Ascending aorta (tissue), 2 donors: Measurements from ENCODE around the gene DNER. TPM values are rescaled to one million over a fixed set of nuclear protein-coding genes. Genes with fewer than 3 reads are reported as not detected.
"Not testable (repeated sequence)": the region's sequence is repeated elsewhere in the genome, so short reads cannot be mapped to it uniquely, and the experiment has no call there.

Experiments used
- DNase-seq, 2 donors: peaks; one replicate each; pipeline ENCODE4 v3.0.0-alpha.2; 2019; ENCODE audit warnings: low spot score in 2 of 2
- H3K27ac ChIP-seq, 2 donors: fragments of 200-600 bp; sonication (generic); one replicate each; pipeline ENCODE4 v1.5.1; 2016 to 2017; ENCODE audit warnings: mild to moderate bottlenecking in 1 of 2
- H3K27me3 ChIP-seq: fragments of 200-600 bp; sonication (generic); one replicate; pipeline ENCODE4 v1.5.1; 2017
- H3K36me3 ChIP-seq, 2 donors: fragments of 200-600 bp; sonication (generic); one replicate each; pipeline ENCODE4 v1.5.1; 2016
- H3K4me1 ChIP-seq, 2 donors: fragments of 200-600 bp; sonication (generic); one replicate each; pipeline ENCODE4 v1.5.1; 2016 to 2017; ENCODE audit warnings: mild to moderate bottlenecking in 1 of 2
- H3K4me3 ChIP-seq, 2 donors: fragments of 200-600 bp; sonication (generic); one replicate each; pipeline ENCODE4 v1.5.1; 2016 to 2017; ENCODE audit warnings: mild to moderate bottlenecking in 1 of 2
- H3K9me3 ChIP-seq, 2 donors: fragments of 200-600 bp; sonication (generic); one replicate each; pipeline ENCODE4 v1.5.1; 2016
- CTCF ChIP-seq, 3 experiments: fragments of 200-600 bp in 2 of 3; fragments of 450-650 bp in 1 of 3; sonication (generic) in 2 of 3; IDR thresholded peaks; one replicate each; pipeline ENCODE4 v1.5.1; 2016 to 2019; ENCODE audit warnings: antibody characterized with exemption in 3 of 3, mild to moderate bottlenecking in 1 of 3, moderate library complexity in 1 of 3
- intact Hi-C: fragments of 100-400 bp; cut with DNase I; formaldehyde crosslinking; loops from one replicate; pipeline ENCODE4 v1.15.1; 2023
- total RNA-seq: library from RNA; depleted of rRNA; stranded (reverse); fragments of >200 nt; gene quantifications from one replicate; pipeline ENCODE4 v1.1.0, GENCODE V29; 2016

Gene DNER
- total RNA-seq, 1 donor from 2014 or later: 1.2 TPM

- Histone ChIP-seq H3K27ac (no peak overlapping the region), H3K27me3 (no peaks in the 10 kb centered on the region), H3K4me3 (no peak overlapping the region), H3K9me3 (no peaks in the 10 kb centered on the region), H3K4me1 (no peaks in the 10 kb centered on the region), H3K36me3 (no peaks in the 10 kb centered on the region)
- no peak for DNase-seq
- no peak for TF ChIP-seq CTCF (IDR thresholded peaks at IDR 0.05)
- intact Hi-C loops: loop anchor here (2.0 kb wide), 1 partner anchor 243 kb away; no protein-coding TSS in a partner anchor
Measured at GRCh38 chr2:229343661-229344060, 370.7 kb downstream of the DNER start.

GRCh38 chr2:229342376-229342775 lies 372.0 kb downstream of the DNER start:
- H3K4me3 ChIP-seq: no peak overlapping the region
- H3K9me3 ChIP-seq: no peaks in the 10 kb centered on the region
- intact Hi-C loops: loop anchor here (2.0 kb wide), 1 partner anchor 244 kb away; no protein-coding TSS in a partner anchor
- peak in 2 of 3 experiments; percentile 20 to 49 for TF ChIP-seq CTCF (IDR thresholded peaks at IDR 0.05)
- no peak overlapping the region for H3K27ac ChIP-seq
- H3K36me3 ChIP-seq: no peaks in the 10 kb centered on the region
- no peaks in the 10 kb centered on the region for H3K4me1 ChIP-seq
- no peak for DNase-seq
- no peaks in the 10 kb centered on the region for H3K27me3 ChIP-seq

- Histone ChIP-seq H3K27me3 (no peaks in the 10 kb centered on the region), H3K4me3 (no peak overlapping the region), H3K27ac (no peak overlapping the region), H3K36me3 (no peaks in the 10 kb centered on the region), H3K9me3 (no peaks in the 10 kb centered on the region), H3K4me1 (peaks cover 6 to 11% of the 10 kb centered on the region in 2 donors)
- TF ChIP-seq CTCF (IDR thresholded peaks at IDR 0.05): no peak
- intact Hi-C loops: no loop called here
- DNase-seq: no peak
Measured at GRCh38 chr2:229340086-229340760, 374.1 kb downstream of the DNER start.

- Histone ChIP-seq H3K27ac (no peak overlapping the region), H3K36me3 (no peaks in the 10 kb centered on the region), H3K9me3 (no peaks in the 10 kb centered on the region), H3K4me1 (peaks cover 6 to 13% of the 10 kb centered on the region in 2 donors), H3K4me3 (no peak overlapping the region), H3K27me3 (no peaks in the 10 kb centered on the region)
- intact Hi-C loops: no loop called here
- TF ChIP-seq CTCF (IDR thresholded peaks at IDR 0.05): no peak
- no peak for DNase-seq
Measured at GRCh38 chr2:229339618-229340017, 374.7 kb downstream of the DNER start.

- H3K27me3 ChIP-seq, intact Hi-C loops, H3K4me3 ChIP-seq, H3K27ac ChIP-seq, H3K36me3 ChIP-seq, H3K9me3 ChIP-seq, DNase-seq: not testable (repeated sequence)
- H3K4me1 ChIP-seq: peaks cover 6 to 13% of the 10 kb centered on the region in 2 donors
Measured at GRCh38 chr2:229339171-229339570, 375.2 kb downstream of the DNER start.

- Histone ChIP-seq H3K9me3 (no peaks in the 10 kb centered on the region), H3K4me1 (peaks cover 6 to 13% of the 10 kb centered on the region in 2 donors), H3K36me3 (no peaks in the 10 kb centered on the region), H3K27ac (peak overlapping the region; percentile 62 to 65), H3K27me3 (no peaks in the 10 kb centered on the region), H3K4me3 (no peak overlapping the region)
- no peak for TF ChIP-seq CTCF (IDR thresholded peaks at IDR 0.05)
- DNase-seq: no peak
- intact Hi-C loops: no loop called here
Measured at GRCh38 chr2:229335877-229336346, 378.4 kb downstream of the DNER start.
